GM23338 (cell line): Measurements from ENCODE around the gene CAPNS1.

Experiments used
- EZH2 ChIP-seq: fragments of 200-600 bp; sonication (generic); IDR thresholded peaks from one replicate; pipeline ENCODE4 v1.8.0; 2017; ENCODE audit warnings: antibody characterized with exemption, mild to moderate bottlenecking, low read depth; ENCODE audit not compliant: unreplicated experiment
- EZH2phosphoT487 ChIP-seq: fragments of 200-600 bp; sonication (generic); IDR thresholded peaks from one replicate; pipeline ENCODE4 v1.8.1; 2018; ENCODE audit warnings: antibody characterized with exemption; ENCODE audit not compliant: unreplicated experiment
- JUNB ChIP-seq: IDR thresholded peaks from one replicate; pipeline ENCODE4 v1.6.1; 2016; ENCODE audit warnings: antibody characterized with exemption; ENCODE audit not compliant: unreplicated experiment
- NANOG ChIP-seq: IDR thresholded peaks from 2 replicates; pipeline ENCODE4 v1.6.1; 2016; ENCODE audit warnings: antibody characterized with exemption, borderline replicate concordance
- POLR2AphosphoS5 ChIP-seq: IDR thresholded peaks from 2 replicates; pipeline ENCODE4 v1.6.1; 2016; ENCODE audit warnings: antibody characterized with exemption, low read depth
- STAT1 ChIP-seq: IDR thresholded peaks from one replicate; pipeline ENCODE4 v1.6.1; 2016; ENCODE audit warnings: antibody characterized with exemption; ENCODE audit not compliant: unreplicated experiment
- ZNF331 ChIP-seq: fragments of 250-450 bp; sonication (Bioruptor Pico); IDR thresholded peaks from 2 replicates; pipeline ENCODE4 v1.5.0; 2020; ENCODE audit warnings: low read depth, mild to moderate bottlenecking, moderate library complexity
- TF ChIP-seq, protein P1 (sequence below), 2 experiments: fragments of 200-600 bp in 1 of 2; sonication (generic) in 1 of 2; conservative IDR thresholded peaks; 2 replicates each; pipeline versions ENCODE4 v1.5.1 to v1.6.1; 2016 to 2017; ENCODE audit warnings: antibody characterized with exemption in 2 of 2, low read depth in 2 of 2, mild to moderate bottlenecking in 2 of 2, moderate library complexity in 1 of 2
- TF ChIP-seq, protein P2 (sequence below): IDR thresholded peaks from one replicate; pipeline ENCODE4 v1.6.1; 2018; ENCODE audit warnings: antibody characterized with exemption; ENCODE audit not compliant: unreplicated experiment
- TF ChIP-seq, protein P3 (sequence below): IDR thresholded peaks from 2 replicates; pipeline ENCODE4 v1.6.1; 2016; ENCODE audit warnings: antibody characterized with exemption
- TF ChIP-seq, protein P4 (sequence below): fragments of 250-450 bp; sonication (Bioruptor Pico); IDR thresholded peaks from 2 replicates; pipeline ENCODE4 v1.5.0; 2020; ENCODE audit warnings: mild to moderate bottlenecking, moderate library complexity

DNA sequence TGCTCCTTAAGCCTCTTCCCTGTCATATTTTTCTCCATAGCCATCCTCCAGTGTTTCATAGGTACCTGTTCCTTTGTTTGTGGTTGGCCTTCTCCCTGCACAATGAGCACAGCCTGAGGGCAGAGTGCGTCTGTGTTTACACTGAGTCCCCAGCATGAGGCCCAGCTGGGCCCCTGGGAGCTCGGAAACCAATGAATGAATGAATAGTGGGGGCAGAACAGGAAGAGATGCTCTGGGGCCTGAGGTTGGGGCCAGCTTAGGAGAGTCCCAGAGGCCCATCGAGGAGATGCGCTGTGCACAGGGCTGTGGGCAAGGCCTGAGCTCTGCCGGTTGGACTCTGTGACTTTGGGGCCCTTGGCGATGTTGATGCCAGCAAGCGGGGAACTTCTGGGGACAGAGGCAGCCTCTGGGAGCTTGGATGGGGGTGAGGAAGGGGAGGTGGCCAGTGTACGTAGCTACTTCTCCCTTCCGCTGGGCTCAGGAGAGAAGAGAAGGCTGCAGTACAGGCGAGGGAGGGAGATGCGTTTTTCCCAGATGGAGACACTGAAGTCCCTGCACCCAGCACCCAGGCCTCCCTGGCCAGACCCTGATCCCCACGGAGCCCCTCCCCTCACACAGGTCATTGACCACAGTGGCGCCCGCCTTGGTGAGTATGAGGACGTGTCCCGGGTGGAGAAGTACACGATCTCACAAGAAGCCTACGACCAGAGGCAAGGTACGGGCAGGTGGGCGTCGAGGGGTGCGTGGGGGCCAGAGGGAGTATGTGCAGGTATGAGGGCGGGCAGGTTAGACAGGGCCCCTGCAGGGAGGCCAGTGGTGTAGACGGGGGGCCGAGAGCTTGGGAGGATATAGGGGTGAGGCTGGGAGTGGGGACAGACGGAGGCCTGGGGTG is 19.5 kb upstream of the CAPNS1 start:
- TF ChIP-seq, protein P1, sequence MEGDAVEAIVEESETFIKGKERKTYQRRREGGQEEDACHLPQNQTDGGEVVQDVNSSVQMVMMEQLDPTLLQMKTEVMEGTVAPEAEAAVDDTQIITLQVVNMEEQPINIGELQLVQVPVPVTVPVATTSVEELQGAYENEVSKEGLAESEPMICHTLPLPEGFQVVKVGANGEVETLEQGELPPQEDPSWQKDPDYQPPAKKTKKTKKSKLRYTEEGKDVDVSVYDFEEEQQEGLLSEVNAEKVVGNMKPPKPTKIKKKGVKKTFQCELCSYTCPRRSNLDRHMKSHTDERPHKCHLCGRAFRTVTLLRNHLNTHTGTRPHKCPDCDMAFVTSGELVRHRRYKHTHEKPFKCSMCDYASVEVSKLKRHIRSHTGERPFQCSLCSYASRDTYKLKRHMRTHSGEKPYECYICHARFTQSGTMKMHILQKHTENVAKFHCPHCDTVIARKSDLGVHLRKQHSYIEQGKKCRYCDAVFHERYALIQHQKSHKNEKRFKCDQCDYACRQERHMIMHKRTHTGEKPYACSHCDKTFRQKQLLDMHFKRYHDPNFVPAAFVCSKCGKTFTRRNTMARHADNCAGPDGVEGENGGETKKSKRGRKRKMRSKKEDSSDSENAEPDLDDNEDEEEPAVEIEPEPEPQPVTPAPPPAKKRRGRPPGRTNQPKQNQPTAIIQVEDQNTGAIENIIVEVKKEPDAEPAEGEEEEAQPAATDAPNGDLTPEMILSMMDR (conservative IDR thresholded peaks at IDR 0.05; ENCODE audit: low read depth in 2 of 2): no peak
- TF ChIP-seq EZH2 (no peak), POLR2AphosphoS5 (no peak), EZH2phosphoT487 (no peak), JUNB (no peak), ZNF331 (CRISPR knock-in tag) (no peak), NANOG (no peak), STAT1 (no peak)
- TF ChIP-seq, protein P2, sequence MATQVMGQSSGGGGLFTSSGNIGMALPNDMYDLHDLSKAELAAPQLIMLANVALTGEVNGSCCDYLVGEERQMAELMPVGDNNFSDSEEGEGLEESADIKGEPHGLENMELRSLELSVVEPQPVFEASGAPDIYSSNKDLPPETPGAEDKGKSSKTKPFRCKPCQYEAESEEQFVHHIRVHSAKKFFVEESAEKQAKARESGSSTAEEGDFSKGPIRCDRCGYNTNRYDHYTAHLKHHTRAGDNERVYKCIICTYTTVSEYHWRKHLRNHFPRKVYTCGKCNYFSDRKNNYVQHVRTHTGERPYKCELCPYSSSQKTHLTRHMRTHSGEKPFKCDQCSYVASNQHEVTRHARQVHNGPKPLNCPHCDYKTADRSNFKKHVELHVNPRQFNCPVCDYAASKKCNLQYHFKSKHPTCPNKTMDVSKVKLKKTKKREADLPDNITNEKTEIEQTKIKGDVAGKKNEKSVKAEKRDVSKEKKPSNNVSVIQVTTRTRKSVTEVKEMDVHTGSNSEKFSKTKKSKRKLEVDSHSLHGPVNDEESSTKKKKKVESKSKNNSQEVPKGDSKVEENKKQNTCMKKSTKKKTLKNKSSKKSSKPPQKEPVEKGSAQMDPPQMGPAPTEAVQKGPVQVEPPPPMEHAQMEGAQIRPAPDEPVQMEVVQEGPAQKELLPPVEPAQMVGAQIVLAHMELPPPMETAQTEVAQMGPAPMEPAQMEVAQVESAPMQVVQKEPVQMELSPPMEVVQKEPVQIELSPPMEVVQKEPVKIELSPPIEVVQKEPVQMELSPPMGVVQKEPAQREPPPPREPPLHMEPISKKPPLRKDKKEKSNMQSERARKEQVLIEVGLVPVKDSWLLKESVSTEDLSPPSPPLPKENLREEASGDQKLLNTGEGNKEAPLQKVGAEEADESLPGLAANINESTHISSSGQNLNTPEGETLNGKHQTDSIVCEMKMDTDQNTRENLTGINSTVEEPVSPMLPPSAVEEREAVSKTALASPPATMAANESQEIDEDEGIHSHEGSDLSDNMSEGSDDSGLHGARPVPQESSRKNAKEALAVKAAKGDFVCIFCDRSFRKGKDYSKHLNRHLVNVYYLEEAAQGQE: no peak
- TF ChIP-seq, protein P3, sequence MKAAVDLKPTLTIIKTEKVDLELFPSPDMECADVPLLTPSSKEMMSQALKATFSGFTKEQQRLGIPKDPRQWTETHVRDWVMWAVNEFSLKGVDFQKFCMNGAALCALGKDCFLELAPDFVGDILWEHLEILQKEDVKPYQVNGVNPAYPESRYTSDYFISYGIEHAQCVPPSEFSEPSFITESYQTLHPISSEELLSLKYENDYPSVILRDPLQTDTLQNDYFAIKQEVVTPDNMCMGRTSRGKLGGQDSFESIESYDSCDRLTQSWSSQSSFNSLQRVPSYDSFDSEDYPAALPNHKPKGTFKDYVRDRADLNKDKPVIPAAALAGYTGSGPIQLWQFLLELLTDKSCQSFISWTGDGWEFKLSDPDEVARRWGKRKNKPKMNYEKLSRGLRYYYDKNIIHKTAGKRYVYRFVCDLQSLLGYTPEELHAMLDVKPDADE: no peak
- TF ChIP-seq, protein P4, sequence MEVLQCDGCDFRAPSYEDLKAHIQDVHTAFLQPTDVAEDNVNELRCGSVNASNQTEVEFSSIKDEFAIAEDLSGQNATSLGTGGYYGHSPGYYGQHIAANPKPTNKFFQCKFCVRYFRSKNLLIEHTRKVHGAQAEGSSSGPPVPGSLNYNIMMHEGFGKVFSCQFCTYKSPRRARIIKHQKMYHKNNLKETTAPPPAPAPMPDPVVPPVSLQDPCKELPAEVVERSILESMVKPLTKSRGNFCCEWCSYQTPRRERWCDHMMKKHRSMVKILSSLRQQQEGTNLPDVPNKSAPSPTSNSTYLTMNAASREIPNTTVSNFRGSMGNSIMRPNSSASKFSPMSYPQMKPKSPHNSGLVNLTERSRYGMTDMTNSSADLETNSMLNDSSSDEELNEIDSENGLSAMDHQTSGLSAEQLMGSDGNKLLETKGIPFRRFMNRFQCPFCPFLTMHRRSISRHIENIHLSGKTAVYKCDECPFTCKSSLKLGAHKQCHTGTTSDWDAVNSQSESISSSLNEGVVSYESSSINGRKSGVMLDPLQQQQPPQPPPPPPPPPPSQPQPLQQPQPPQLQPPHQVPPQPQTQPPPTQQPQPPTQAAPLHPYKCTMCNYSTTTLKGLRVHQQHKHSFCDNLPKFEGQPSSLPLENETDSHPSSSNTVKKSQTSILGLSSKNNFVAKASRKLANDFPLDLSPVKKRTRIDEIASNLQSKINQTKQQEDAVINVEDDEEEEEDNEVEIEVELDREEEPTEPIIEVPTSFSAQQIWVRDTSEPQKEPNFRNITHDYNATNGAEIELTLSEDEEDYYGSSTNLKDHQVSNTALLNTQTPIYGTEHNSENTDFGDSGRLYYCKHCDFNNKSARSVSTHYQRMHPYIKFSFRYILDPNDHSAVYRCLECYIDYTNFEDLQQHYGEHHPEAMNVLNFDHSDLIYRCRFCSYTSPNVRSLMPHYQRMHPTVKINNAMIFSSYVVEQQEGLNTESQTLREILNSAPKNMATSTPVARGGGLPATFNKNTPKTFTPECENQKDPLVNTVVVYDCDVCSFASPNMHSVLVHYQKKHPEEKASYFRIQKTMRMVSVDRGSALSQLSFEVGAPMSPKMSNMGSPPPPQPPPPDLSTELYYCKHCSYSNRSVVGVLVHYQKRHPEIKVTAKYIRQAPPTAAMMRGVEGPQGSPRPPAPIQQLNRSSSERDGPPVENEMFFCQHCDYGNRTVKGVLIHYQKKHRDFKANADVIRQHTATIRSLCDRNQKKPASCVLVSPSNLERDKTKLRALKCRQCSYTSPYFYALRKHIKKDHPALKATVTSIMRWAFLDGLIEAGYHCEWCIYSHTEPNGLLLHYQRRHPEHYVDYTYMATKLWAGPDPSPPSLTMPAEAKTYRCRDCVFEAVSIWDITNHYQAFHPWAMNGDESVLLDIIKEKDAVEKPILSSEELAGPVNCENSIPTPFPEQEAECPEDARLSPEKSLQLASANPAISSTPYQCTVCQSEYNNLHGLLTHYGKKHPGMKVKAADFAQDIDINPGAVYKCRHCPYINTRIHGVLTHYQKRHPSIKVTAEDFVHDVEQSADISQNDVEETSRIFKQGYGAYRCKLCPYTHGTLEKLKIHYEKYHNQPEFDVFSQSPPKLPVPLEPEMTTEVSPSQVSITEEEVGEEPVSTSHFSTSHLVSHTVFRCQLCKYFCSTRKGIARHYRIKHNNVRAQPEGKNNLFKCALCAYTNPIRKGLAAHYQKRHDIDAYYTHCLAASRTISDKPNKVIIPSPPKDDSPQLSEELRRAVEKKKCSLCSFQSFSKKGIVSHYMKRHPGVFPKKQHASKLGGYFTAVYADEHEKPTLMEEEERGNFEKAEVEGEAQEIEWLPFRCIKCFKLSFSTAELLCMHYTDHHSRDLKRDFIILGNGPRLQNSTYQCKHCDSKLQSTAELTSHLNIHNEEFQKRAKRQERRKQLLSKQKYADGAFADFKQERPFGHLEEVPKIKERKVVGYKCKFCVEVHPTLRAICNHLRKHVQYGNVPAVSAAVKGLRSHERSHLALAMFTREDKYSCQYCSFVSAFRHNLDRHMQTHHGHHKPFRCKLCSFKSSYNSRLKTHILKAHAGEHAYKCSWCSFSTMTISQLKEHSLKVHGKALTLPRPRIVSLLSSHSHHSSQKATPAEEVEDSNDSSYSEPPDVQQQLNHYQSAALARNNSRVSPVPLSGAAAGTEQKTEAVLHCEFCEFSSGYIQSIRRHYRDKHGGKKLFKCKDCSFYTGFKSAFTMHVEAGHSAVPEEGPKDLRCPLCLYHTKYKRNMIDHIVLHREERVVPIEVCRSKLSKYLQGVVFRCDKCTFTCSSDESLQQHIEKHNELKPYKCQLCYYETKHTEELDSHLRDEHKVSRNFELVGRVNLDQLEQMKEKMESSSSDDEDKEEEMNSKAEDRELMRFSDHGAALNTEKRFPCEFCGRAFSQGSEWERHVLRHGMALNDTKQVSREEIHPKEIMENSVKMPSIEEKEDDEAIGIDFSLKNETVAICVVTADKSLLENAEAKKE (CRISPR knock-in tag): no peak
